NOMO-1 (cell line): ENCODE data around the gene SELENOO.
"Not testable (repeated sequence)": the region's sequence is repeated elsewhere in the genome, so short reads cannot be mapped to it uniquely, and the experiment has no call there.

ENCODE experiments used
- DNase-seq, 2 experiments: peaks; one replicate each; lab custom pipeline; 2025; ENCODE audit not compliant: unreplicated experiment in 2 of 2; lab: John Stamatoyannopoulos, UW

SELENOO gene, protein sequence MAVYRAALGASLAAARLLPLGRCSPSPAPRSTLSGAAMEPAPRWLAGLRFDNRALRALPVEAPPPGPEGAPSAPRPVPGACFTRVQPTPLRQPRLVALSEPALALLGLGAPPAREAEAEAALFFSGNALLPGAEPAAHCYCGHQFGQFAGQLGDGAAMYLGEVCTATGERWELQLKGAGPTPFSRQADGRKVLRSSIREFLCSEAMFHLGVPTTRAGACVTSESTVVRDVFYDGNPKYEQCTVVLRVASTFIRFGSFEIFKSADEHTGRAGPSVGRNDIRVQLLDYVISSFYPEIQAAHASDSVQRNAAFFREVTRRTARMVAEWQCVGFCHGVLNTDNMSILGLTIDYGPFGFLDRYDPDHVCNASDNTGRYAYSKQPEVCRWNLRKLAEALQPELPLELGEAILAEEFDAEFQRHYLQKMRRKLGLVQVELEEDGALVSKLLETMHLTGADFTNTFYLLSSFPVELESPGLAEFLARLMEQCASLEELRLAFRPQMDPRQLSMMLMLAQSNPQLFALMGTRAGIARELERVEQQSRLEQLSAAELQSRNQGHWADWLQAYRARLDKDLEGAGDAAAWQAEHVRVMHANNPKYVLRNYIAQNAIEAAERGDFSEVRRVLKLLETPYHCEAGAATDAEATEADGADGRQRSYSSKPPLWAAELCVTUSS

DNA sequence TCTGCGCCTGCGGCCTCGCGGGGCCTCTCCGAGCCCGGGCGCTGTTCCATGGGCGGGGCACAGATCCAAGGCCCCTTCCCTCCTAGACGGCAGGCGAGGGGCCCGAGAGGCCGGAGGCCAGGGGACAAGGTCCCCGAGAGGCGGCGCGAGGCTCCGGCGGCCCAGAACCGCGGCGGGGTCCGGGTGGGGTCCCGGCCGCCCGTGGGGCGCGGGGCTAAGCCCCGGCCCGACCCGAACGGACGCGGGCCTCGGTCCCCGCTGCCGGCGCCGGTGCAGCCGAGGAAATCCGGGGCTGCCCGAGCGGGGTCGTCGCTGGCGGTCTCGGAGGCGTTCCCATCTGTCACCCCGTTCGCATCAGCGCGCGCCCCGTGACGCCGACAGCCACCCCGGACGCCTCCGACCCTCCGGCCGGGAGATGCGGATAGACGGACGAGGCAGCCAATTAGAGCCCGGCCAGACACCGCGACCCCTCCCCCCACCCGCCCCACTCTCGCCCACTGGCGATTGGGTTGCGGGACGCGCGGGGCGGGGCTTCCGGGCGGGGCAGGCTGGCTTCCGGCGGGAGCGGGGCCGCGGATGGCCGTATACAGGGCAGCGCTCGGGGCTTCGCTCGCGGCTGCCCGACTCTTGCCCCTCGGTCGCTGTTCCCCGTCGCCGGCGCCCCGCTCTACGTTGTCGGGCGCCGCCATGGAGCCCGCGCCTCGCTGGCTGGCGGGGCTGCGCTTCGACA lies at the start of gene SELENOO:
TSS of gene SELENOO (plus strand) at position 551 of the 730 bp plus-strand sequence. CDS start at position 577, 26 bp downstream.
- peak; percentile 77 to 84 for DNase-seq

DNA sequence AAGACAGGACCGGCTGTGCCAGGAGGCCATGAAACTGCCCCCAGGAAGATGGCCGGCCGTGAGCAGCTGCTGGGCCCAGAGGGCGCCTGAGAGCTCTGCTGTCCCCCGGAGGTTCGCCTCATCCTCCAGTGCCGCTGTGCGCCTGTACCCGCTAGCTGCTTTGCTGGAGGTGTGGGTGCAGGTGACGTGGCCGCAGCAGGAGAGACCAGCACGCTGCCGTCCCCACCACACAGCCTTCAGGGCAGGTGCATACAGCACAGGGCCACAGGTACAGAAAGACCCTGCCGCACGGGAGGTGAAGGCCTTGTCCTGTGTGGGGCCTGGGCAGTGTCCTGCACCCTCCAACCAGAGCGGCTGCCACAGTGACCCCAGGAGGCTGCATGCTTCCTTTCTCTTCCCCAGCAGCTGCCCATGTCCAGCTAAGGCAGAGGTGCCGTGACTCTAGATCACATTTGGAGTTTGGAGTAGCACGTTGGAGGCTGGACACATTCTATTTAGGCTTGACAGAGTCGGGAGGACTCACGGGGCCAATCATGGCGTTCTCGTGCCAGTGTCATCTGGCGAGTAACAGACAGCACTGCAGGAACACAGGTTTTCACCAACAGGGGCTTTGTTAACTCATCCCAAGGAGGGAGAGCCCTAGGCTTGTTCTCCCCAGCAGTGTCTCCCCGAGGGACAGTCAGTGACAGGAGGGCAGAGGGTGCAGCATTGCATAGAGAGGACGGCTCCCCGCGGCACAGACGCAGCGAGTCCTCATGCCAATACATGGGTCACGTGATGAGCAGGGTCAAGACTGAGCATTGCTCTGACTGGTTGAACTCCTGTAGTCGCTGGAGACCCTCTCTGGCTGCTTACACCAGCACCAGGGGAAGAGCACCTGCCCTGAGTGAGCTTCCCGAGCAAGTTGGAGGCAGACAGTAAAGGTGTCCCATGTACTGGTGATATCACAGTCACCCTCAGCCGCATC lies 49.0 kb upstream of the SELENOO start:
- DNase-seq, result no peak

DNA sequence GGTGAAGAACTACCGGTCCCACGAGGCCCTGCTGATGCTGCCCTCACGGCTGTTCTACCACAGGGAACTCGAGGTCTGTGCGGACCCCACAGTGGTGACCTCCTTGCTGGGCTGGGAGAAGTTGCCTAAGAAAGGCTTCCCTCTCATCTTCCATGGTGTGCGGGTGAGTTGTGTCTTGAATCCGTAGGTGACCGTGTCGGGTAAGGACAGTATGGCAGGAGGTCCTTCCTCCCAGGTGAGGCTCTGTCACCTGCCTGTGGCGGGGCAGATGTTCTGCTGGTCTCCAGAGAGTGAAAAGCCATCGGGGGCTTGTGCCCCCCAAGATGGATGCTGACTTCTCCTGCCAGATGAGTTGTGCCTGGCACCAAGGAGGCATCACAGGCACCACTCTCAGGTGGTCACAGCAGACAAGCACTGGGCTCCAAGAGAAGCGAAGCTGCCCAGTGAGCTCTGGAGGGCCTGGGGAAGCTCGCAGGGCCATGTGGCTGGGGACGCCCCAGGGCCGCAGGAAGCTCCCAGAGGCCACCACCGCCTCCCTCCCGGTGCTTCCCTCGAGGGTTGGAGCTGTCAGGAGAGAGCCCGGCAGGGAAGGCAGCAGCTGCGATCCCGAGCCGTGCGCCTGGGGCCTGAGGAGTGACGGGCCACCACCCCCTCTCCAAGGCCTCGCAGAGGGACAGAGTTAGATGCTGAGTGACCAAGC lies 47.6 kb upstream of the SELENOO start:
- no peak for DNase-seq

DNA sequence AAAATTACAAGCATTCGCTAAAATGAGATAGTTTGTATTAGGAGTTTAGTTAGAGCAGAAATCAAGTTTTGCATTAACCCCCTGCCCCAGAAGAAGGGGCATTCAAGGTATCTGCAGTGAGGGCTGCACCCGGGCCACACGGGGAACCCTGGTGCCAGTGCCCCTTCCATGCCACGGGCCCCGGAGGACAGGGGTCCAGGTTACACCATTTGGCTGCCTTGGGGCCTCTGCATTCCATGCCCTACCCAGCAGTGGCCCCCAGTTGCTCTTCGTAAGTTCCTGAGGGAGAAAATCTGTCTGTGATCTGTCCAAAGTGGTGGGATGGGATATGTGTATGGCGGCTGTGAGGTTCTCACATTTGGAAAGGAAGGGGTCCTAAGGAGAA lies 47.1 kb upstream of the SELENOO start:
- no peak for DNase-seq

DNA sequence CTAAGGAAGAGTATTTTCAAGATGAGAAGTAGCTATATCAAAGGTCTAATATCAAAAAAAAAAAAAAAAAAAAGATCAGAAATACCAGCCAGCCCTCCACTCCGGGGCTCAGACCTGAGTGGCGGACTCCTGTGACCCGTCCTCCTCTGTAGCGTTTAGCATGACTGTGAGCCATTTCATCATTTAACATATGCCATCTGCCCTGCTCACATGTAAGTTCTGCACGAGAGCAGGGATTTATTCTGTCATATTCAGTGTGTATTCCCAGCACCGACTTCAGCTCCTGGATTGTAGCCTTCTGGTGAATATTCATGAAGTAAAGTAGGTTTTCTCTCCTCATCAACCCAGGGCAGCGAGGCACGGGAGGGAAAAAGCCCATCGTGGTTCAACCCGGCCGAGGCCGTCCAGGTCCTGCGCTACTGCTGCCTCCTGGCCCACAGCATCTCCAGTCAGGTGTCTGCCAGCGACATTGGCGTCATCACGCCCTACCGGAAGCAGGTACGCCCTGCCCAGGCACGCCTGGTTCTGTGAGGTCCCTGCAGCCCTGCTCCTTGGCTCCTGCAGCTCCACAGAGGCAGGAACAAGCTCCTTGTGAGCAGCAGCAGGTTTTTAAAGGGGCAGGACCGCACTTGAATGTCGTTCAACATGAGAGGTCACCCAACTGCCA lies 43.0 kb upstream of the SELENOO start:
- DNase-seq, result no peak

DNA sequence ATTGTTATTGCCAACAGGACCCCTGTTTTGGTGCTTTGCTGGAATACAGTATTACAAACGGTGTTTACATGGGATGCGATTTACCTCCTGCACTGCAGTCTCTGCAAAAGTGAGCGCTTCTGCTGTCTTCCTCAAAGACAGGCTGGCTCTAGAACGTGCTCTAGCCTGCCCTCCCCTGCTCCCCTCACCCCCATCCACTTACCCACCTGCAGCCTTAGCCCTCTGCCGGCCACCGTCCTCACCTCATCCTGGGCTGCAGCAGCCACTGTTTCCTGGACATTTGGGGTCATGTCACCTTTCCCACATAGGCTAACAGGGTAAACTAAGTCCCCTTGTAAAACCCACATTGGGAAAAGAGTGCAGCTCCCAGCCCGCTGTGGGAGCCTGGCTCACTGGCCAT lies 39.9 kb upstream of the SELENOO start:
- no peak for DNase-seq

DNA sequence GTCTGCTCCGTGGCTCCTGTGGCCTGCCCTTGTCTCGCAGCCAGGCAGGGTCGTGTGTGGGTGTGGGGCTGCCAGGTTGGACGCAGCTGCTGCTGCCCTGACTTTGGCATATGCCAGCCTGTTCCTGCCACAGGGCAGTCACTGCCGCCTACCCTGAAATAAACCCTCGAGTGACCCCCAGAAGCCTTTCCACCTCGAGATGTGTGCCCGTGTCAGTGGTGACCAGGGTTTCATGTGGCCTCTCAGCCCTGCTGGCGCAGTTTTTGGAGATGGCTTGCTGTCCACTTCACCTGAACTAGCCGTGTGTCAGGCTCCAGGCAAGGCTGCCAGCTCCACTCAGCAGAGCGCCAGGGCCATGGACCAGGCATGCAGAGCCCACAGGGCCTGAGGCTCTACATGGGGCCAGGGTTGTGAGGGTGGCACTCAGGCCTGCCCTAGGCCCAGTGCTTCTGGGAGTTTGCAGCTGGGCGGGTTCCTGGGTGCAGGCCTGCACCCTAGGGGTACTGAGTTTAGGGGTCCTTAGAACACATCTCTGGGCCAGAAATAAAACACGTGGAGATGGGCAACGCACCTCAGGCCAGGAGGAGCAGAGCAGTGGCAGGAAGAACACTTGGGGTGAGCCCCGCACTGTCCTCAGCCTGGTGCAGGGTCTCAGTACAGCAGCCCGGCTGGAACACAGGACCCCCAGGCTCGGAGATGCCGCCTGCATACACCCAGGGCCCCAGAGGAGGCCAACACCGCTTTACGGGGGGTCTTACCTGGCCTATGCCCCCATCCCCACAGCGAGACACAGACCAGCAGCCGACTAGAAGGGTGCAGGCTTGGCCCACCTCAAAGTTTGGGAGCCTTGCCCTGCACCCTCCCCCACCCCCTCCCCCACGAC lies 39.1 kb upstream of the SELENOO start:
- no peak for DNase-seq

DNA sequence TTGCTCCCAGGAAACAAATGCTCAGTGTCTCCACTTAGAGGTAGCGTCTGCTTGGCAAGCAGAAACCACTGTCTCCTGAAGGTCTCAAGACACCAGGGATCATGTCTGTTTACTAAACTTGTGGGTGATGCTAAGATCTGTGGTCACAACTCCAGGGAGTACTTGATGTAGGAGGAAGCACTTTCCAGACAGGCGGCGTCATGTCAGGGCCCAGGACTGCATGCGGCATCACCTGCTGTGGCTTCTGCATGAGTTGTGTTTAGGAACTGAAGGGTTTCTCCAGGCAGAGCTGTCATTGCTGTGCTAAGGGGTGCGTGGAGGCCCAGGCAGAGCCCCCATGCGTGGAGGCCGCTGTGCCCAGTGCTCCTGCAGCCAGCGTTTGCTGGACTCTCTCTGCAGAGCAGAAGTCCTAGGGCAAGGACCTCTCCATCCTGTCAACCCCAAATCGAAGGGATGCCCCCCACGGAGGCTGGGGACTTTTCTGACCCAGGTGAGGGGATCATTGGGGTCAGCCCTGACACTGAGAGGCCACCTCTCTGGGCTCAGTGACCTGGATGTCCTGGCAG lies 38.3 kb upstream of the SELENOO start:
- no peak for DNase-seq

DNA sequence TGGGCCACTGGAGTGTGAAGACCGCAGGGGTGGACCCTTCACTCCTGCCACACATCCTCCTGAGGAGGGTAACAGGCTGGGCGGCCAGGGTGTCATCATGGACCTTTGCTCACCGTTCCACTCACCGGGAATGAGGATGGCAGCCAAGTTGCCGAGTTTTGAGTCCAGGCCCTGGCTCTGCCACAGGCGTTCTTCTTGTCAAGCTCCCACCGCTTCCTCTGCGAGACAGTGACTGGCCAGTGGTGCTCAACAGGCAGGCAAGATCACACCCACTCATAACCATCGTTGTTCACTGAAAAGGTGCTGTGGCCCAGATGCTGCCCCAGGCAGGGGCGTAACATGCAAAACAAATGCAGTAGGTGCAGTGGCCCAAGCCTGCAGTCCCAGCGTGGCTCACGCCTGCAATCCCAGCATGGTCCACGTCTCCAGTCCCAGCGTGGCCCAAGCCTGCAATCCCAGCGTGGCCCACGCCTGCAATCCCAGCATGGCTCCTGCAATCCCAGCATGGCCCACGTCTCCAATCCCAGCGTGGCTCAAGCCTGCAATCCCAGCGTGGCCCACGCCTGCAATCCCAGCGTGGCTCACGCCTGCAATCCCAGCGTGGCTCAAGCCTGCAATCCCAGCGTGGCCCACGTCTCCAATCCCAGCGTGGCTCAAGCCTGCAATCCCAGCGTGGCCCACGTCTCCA lies 35.2 kb upstream of the SELENOO start:
- DNase-seq, result no peak

DNA sequence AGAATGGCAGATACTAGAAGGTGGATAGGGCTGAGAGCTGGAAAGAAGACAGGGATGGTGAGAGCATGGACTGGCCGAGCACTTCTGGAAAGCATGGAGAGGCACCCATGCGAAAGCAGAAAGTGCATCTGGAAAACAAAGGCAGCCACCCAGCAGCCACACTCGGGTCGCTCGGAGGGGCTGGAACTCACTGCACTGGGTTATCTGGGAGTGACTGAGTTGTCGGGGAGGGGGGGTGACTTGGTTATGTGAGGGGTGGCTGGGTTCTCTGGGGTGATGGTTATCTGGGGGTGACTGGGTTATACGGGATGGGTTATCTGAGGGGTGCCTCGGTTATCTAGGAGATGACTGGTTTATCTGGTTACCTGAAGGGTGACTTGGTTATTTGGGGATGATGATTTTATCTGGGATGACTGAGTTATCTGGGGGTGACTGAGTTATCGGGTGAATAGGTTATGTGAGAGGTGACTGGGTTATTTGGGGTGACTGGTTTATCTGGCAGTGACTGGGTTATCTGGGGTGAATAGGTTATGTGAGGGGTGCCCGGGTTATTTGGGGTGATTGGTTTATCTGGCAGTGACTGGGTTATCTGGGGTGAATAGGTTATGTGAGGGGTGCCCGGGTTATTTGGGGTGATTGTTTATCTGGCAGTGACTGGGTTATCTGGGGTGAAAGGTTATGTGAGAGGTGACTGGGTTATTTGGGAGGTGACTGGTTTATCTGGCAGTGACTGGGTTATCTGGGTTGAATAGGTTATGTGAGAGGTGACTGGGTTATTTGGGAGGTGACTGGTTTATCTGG lies 32.9 kb upstream of the SELENOO start:
- DNase-seq, result no peak

DNA sequence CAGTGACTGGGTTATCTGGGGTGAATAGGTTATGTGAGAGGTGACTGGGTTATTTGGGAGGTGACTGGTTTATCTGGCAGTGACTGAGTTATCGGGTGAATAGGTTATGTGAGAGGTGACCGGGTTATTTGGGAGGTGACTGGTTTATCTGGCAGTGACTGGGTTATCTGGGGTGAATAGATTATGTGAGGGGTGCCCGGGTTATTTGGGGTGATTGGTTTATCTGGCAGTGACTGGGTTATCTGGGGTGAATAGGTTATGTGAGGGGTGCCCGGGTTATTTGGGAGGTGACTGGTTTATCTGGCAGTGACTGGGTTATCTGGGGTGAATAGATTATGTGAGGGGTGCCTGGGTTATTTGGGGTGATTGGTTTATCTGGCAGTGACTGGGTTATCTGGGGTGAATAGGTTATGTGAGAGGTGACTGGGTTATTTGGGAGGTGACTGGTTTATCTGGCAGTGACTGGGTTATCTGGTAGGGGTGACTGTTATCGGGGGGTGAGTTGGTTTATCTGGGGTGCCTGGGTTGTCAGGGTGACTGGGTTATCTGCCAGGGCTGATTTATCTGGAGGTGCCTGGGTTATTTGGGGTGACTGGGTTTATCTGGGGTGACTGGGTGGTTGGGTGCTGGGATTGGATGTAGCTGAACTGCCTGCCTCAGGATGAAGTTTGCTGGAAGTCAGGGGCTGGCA lies 32.2 kb upstream of the SELENOO start:
- DNase-seq, result not testable (repeated sequence)

DNA sequence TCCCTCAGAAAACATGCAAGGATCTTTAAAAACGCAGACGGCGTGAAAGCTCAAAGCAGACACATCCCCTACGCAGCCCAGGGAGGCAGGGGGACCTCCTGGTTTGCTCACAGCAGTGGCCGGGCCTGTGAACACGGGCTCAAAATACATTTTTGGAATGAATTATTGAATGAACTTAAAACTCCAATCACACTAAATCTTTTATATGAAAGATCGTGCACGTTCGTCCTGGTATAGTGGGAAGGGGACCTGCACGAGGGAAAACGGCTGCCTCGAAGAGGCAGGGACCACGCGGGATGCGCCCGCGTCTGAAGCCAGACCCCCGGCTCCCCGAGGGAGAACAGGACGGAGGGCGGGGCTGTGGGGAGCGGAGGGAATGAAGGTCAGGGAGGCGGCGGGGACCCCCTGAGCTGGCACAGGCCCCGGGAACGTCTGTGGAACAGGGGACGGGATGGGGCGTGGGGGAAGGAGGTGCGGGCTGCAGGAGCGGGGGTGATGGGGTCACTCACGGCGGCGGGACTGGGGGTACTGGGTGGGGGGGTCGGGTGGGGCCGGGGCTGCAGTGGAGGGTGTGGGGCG lies 31.5 kb upstream of the SELENOO start:
- DNase-seq, result no peak

DNA sequence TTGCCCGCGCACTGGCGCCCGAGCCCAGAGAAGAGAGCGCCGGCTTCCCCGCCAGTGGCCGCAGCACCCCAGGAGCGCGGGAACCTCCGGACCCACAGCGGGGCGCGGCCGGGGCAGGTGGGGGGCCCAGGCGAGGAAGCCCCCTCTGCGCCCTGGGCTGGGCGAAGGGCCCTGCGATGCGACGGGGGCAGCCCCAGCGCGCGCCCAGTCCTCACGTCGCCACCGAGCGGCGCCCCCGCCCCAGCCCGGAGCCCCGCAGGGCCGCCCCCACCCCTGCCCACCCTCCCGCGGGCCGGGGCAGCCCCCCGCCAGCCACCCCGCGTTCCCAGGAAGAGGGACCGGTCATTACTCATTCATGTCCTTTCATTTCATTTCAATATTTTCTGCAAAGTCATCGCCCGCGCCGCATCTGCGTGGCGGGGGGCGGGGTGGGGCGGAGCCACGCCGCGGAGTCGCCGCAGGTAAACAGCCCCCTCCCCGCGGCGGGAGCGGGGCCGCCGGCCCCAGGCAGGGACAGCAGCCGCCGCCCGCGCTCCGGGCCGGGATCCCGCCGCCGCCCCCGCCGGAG lies 31.0 kb upstream of the SELENOO start:
- DNase-seq, result peak; percentile 16 to 18

DNA sequence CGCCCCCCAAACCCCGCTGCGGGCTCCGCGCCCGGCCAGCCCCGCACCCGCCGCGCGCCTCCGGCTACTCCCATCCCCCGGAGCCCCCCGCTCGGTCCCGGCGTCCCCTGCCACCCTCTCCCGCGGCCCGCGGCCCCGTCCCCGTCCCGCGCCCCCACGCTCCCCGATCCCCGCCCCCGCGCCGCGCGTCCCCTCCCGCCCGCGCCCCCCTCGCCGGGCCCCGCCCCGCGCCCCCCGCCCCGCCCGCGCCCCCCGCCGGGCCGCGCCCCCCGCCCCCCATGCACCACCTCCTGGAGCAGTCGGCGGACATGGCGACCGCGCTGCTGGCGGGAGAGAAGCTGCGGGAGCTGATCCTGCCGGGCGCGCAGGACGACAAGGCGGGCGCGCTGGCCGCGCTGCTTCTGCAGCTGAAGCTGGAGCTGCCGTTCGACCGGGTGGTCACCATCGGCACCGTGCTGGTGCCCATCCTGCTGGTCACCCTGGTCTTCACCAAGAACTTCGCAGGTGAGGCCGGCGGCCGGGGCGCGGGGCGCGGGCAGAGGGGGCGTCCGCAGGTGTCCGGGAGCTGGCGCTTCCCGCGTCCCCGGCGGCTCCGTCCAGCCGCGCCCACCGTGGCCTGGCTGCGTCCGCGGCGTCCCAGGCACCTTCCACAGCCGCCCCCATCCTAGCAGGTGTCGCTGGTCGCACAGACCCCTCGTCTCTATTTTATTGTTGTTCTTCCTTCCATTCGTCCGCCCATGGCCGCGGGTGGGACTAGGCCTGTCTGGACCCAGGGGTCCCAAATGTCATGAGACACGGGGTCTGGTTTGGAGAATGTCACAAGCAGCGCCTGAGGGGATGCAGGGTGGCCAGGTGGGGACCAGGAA lies 30.1 kb upstream of the SELENOO start, which contains the start of gene PANX2:
TSS of gene PANX2 (plus strand) at position 279 of the 866 bp plus-strand sequence. CDS start at position 279, 0 bp downstream.
- DNase-seq, result no peak
